ENCODE measurements around the gene RAD51B.

DNA sequence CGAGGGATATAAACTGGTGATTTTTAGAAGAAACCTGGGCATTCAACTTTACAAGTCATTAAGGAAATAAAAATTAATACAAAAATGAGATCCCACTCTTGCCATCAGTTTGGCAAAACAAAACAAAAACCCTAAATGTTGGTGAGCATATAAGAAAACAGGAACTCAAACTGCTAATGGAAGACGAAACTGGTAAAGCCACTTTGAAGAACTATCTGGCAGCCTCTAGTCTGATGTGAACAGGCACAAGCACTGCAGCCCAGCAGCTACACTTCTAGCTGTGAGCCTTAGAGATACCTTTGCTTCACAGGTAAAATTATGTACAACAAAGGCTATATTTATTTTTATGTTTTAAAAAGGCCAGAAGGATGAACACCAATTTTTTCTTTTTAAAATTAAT, 513.7 kb downstream of the RAD51B start:
- no peak for TF ChIP-seq POLR2A (IDR thresholded peaks at IDR 0.05)
- TF ChIP-seq, protein P1, sequence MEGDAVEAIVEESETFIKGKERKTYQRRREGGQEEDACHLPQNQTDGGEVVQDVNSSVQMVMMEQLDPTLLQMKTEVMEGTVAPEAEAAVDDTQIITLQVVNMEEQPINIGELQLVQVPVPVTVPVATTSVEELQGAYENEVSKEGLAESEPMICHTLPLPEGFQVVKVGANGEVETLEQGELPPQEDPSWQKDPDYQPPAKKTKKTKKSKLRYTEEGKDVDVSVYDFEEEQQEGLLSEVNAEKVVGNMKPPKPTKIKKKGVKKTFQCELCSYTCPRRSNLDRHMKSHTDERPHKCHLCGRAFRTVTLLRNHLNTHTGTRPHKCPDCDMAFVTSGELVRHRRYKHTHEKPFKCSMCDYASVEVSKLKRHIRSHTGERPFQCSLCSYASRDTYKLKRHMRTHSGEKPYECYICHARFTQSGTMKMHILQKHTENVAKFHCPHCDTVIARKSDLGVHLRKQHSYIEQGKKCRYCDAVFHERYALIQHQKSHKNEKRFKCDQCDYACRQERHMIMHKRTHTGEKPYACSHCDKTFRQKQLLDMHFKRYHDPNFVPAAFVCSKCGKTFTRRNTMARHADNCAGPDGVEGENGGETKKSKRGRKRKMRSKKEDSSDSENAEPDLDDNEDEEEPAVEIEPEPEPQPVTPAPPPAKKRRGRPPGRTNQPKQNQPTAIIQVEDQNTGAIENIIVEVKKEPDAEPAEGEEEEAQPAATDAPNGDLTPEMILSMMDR (IDR thresholded peaks at IDR 0.05): no peak
- TF ChIP-seq POLR2AphosphoS5 (IDR thresholded peaks at IDR 0.05): no peak
